ENCODE data around the gene CNPPD1.

DNA sequence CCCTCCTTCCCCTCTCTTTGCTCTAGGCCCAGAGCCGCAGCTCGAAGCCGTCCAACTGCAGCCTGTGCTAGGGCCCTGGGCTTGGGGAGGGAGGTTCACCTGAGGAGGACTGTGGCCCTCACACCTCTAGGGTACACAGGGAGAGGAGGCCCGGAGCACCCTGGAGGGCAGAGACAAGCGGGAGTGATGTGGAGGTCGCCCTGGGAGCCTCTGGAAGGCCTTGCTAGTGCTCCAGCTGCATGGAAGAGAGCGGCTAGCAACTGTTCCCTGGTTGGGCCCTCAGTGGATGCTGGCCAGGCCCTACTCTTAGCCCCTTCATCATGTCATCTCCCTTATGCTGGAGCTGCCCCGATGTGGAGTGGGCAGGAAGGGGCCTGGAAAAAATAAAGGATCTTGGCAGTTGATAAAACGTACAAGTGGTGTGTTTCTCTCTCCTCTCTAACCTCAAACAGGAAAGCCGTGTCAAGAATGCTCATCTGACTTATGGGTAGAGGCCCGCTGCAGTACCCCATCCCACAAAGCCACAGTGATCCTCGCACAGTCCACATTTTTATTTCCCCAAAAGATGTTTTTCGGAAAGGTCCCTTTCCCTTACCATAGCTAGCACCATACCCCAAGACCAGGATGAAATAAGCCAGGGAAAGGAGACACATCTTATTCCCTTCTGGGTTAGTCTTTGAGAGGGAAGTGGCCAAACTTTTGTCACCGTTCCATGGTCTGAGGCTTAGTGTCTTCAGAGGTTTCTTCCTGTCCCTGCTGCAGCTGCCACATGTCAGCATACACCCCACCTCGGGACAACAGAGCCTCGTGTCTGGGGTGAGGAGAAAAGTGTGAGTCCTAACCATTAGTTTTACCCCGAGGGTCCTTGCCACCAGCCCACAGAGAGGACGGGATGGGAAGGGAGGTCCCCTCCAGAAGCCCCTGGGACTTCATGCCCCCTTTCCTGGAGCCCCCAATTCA lies 32.8 kb upstream of the CNPPD1 start:
- TF ChIP-seq, protein P1, sequence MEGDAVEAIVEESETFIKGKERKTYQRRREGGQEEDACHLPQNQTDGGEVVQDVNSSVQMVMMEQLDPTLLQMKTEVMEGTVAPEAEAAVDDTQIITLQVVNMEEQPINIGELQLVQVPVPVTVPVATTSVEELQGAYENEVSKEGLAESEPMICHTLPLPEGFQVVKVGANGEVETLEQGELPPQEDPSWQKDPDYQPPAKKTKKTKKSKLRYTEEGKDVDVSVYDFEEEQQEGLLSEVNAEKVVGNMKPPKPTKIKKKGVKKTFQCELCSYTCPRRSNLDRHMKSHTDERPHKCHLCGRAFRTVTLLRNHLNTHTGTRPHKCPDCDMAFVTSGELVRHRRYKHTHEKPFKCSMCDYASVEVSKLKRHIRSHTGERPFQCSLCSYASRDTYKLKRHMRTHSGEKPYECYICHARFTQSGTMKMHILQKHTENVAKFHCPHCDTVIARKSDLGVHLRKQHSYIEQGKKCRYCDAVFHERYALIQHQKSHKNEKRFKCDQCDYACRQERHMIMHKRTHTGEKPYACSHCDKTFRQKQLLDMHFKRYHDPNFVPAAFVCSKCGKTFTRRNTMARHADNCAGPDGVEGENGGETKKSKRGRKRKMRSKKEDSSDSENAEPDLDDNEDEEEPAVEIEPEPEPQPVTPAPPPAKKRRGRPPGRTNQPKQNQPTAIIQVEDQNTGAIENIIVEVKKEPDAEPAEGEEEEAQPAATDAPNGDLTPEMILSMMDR (IDR thresholded peaks at IDR 0.05): no peak
- no peak for TF ChIP-seq ZFX (IDR thresholded peaks at IDR 0.05; ENCODE audit: borderline replicate concordance)
